OCI-LY7 (cell line): Measurements from ENCODE around the gene STARD3. TPM values are rescaled to one million over a fixed set of nuclear protein-coding genes. Genes with fewer than 3 reads are reported as not detected.

Experiments used
- BruUV-seq: library from RNA; stranded (reverse); fragments of 400-500 nt; replicated peaks from 2 replicates; lab custom pipeline; 2021; lab: Mats Ljungman, UMichigan
- CTCF ChIA-PET: fragments of 300-600 bp; sonication (Branson Sonifier 250); formaldehyde crosslinking; loops from one replicate; lab custom pipeline; 2022; ENCODE audit warnings: antibody characterized with exemption; ENCODE audit not compliant: unreplicated experiment; lab: Charles Lee
- POLR2A ChIA-PET: fragments of 300-600 bp; sonication (Branson Sonifier 250); formaldehyde crosslinking; loops from one replicate; lab custom pipeline; 2022; ENCODE audit warnings: antibody characterized with exemption; lab: Charles Lee
- DNase-seq: peaks from one replicate; pipeline ENCODE4 v3.0.0-alpha.2; 2015; ENCODE audit warnings: low spot score
- H2AFZ ChIP-seq: fragments of 200-600 bp; sonication (generic), shearing (Covaris generic); 2 replicates; pipeline ENCODE4 v1.6.1; 2014; ENCODE audit warnings: mild to moderate bottlenecking, antibody characterized with exemption, low read length, moderate library complexity
- H3K27ac ChIP-seq: fragments of 200-600 bp; sonication (generic); 2 replicates; pipeline ENCODE4 v1.5.1; 2014; ENCODE audit warnings: mixed run types, low read depth, mild to moderate bottlenecking, moderate library complexity, low read length, inconsistent platforms; ENCODE audit not compliant: poor library complexity, severe bottlenecking
- H3K36me3 ChIP-seq: fragments of 200-600 bp; sonication (generic); 2 replicates; pipeline ENCODE4 v1.6.1; 2014; ENCODE audit warnings: mild to moderate bottlenecking, antibody characterized with exemption, low read length, moderate library complexity, mixed read lengths; ENCODE audit not compliant: insufficient read depth
- H3K4me1 ChIP-seq: fragments of 200-600 bp; sonication (generic); 2 replicates; pipeline ENCODE4 v1.5.1; 2014; ENCODE audit warnings: mild to moderate bottlenecking, low read length; ENCODE audit not compliant: insufficient read depth, poor library complexity, severe bottlenecking
- H3K4me2 ChIP-seq: fragments of 200-600 bp; sonication (generic); 2 replicates; pipeline ENCODE4 v1.6.1; 2014; ENCODE audit warnings: mild to moderate bottlenecking, low read length
- H3K4me3 ChIP-seq: fragments of 200-600 bp; sonication (generic); 2 replicates; pipeline ENCODE4 v1.5.1; 2014; ENCODE audit warnings: mild to moderate bottlenecking, low read depth, low read length; ENCODE audit not compliant: poor library complexity, severe bottlenecking
- H3K79me2 ChIP-seq: fragments of 200-600 bp; sonication (generic); 2 replicates; pipeline ENCODE4 v1.6.1; 2016; ENCODE audit warnings: low read depth, mild to moderate bottlenecking, low read length, moderate library complexity, mixed read lengths; ENCODE audit not compliant: insufficient read depth
- H3K9me2 ChIP-seq: fragments of 200-600 bp; sonication (generic); 2 replicates; pipeline ENCODE4 v1.6.1; 2016; ENCODE audit warnings: mild to moderate bottlenecking, low read length, mixed read lengths; ENCODE audit not compliant: insufficient read depth
- H3K9me3 ChIP-seq: fragments of 200-600 bp; sonication (generic); 2 replicates; pipeline ENCODE4 v1.6.1; 2014; ENCODE audit warnings: mild to moderate bottlenecking, mixed run types, low read length, mixed read lengths
- H4K20me1 ChIP-seq: fragments of 200-600 bp; sonication (generic); 2 replicates; pipeline ENCODE4 v1.6.1; 2014; ENCODE audit warnings: mild to moderate bottlenecking, antibody characterized with exemption, low read length, moderate library complexity, mixed read lengths; ENCODE audit not compliant: insufficient read depth
- EZH2phosphoT487 ChIP-seq: fragments of 200-600 bp; sonication (generic); IDR thresholded peaks from 2 replicates; pipeline ENCODE4 v1.6.1; 2018; ENCODE audit warnings: low read depth, borderline replicate concordance, mild to moderate bottlenecking, mixed run types, antibody characterized with exemption, low read length, moderate library complexity, mixed read lengths
- intact Hi-C: fragments of 100-400 bp; cut with micrococcal nuclease; formaldehyde crosslinking; loops from one replicate; pipeline ENCODE4 v1.10.0; 2022; ENCODE audit not compliant: unreplicated experiment
- total RNA-seq, 2 experiments: library from RNA; depleted of rRNA in 1 of 2; stranded (reverse); fragments of >200 nt in 1 of 2; shearing (Covaris generic) in 1 of 2; gene quantifications; 2 replicates each; pipeline ENCODE4 v1.2.3, GENCODE V29; 2014 to 2022
- TF ChIP-seq, protein P1 (sequence below): fragments of 200-600 bp; sonication (generic); conservative IDR thresholded peaks from 2 replicates; pipeline ENCODE4 v1.5.1; 2014; ENCODE audit warnings: mild to moderate bottlenecking, antibody characterized with exemption, low read length, moderate library complexity, mixed read lengths

The STARD3 gene
- total RNA-seq, 2 experiments from 2014 or later: 36.5 to 54.2 TPM

DNA sequence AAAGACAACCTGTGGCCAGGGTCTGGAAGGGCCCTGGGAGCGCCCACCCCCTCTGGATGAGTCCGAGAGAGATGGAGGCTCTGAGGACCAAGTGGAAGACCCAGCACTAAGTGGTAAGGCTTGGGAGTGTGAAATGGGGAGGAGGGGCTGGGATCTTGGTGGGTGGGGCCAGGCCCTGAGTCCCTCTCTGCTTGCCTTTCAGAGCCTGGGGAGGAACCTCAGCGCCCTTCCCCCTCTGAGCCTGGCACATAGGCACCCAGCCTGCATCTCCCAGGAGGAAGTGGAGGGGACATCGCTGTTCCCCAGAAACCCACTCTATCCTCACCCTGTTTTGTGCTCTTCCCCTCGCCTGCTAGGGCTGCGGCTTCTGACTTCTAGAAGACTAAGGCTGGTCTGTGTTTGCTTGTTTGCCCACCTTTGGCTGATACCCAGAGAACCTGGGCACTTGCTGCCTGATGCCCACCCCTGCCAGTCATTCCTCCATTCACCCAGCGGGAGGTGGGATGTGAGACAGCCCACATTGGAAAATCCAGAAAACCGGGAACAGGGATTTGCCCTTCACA lies 1.2 kb upstream of the STARD3 start:
- no peak overlapping the region for H3K27ac ChIP-seq
- intact Hi-C loops: no loop called here
- H3K4me3 ChIP-seq: no peak overlapping the region
- no peaks in the 10 kb centered on the region for H3K36me3 ChIP-seq
- peak overlapping the region; percentile 95 for H3K4me2 ChIP-seq
- ChIA-PET POLR2A (no interaction called here), CTCF (no interaction called here)
- H3K9me2 ChIP-seq: no peaks in the 10 kb centered on the region
- no TSS peak for BruUV-seq
- peaks cover 20% of the 10 kb centered on the region for H3K79me2 ChIP-seq
- no peak for DNase-seq
- peaks cover 8% of the 10 kb centered on the region; the same call in 1 of the 2 replicates for H4K20me1 ChIP-seq
- TF ChIP-seq, protein P1, sequence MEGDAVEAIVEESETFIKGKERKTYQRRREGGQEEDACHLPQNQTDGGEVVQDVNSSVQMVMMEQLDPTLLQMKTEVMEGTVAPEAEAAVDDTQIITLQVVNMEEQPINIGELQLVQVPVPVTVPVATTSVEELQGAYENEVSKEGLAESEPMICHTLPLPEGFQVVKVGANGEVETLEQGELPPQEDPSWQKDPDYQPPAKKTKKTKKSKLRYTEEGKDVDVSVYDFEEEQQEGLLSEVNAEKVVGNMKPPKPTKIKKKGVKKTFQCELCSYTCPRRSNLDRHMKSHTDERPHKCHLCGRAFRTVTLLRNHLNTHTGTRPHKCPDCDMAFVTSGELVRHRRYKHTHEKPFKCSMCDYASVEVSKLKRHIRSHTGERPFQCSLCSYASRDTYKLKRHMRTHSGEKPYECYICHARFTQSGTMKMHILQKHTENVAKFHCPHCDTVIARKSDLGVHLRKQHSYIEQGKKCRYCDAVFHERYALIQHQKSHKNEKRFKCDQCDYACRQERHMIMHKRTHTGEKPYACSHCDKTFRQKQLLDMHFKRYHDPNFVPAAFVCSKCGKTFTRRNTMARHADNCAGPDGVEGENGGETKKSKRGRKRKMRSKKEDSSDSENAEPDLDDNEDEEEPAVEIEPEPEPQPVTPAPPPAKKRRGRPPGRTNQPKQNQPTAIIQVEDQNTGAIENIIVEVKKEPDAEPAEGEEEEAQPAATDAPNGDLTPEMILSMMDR: no peak
- TF ChIP-seq EZH2phosphoT487: no peak
- H2AFZ ChIP-seq: no peak overlapping the region
- H3K4me1 ChIP-seq: peaks cover 36% of the 10 kb centered on the region
- H3K9me3 ChIP-seq: no peaks in the 10 kb centered on the region

DNA sequence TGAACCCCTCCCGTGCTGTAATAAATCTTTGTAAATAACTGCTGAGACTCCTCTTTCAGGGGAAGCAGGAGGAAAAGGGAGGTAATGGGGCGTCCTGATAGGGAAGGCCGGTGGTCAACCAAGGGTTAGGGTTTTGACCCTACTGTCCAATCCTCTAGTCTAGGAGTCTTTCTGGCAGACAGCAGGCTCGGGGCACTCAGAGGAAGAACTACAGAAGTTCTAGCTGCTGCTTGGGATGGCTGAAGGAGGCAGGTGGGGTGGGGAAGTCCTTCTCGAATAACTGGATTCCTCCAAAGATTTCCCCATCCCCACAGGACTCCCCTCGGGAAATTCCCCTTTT lies 387 bp upstream of the STARD3 start:
- no peak for DNase-seq
- ChIA-PET CTCF (no interaction called here), POLR2A (no interaction called here)
- peak overlapping the region; percentile 77 for H3K4me3 ChIP-seq
- intact Hi-C loops: no loop called here
- peak overlapping the region; percentile 29; the same call in 1 of the 2 replicates for H2AFZ ChIP-seq
- peaks cover 38% of the 10 kb centered on the region for H3K4me1 ChIP-seq
- TF ChIP-seq, protein P1: no peak
- no peak for TF ChIP-seq EZH2phosphoT487
- peak overlapping the region; percentile 53 for H3K27ac ChIP-seq
- H4K20me1 ChIP-seq: peaks cover 8% of the 10 kb centered on the region; the same call in 1 of the 2 replicates
- no peaks in the 10 kb centered on the region for H3K9me3 ChIP-seq
- BruUV-seq: TSS peak; percentile 86
- H3K4me2 ChIP-seq: peak overlapping the region; percentile 95
- H3K36me3 ChIP-seq: no peaks in the 10 kb centered on the region
- no peaks in the 10 kb centered on the region for H3K9me2 ChIP-seq
- peaks cover 20% of the 10 kb centered on the region for H3K79me2 ChIP-seq

DNA sequence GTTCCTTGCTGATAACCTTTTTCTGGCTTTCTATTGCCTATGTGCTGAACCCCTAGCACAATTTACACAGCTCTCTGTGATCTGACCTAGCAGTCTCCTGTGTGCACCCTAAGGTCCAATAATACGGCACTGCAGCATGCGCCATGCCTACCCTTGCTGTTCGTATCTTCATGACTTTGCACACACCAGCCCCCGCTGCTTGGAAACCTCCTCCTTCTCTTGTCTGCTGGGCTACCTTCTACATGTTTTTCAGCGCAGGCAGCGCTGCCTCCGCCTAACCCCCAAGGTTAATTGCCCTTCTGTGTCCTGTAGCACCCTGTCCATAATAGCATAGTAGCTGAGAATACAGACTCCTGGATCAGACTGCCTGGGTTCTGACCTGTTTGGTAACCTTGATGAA lies 1.4 kb downstream of the STARD3 start:
- Histone ChIP-seq H3K4me2 (peak overlapping the region; percentile 95), H3K4me1 (peaks cover 31% of the 10 kb centered on the region), H3K9me2 (no peaks in the 10 kb centered on the region), H3K36me3 (no peaks in the 10 kb centered on the region), H3K27ac (peak overlapping the region; percentile 53), H4K20me1 (peaks cover 8% of the 10 kb centered on the region; the same call in 1 of the 2 replicates), H3K79me2 (peaks cover 20% of the 10 kb centered on the region), H3K9me3 (no peaks in the 10 kb centered on the region), H2AFZ (no peak overlapping the region), H3K4me3 (peak overlapping the region; percentile 77)
- BruUV-seq: no TSS peak
- CTCF ChIA-PET: interaction anchor here (0.5 to 1.3 kb wide), 2 partner anchors 16 to 92 kb away, joined by 5 to 10 read pairs; no protein-coding TSS in a partner anchor
- intact Hi-C loops: no loop called here
- POLR2A ChIA-PET: interaction anchor here (0.8 to 1.3 kb wide), 3 partner anchors 10 to 92 kb away, joined by 3 to 6 read pairs (median 4); partner anchors contain the start of gene PGAP3
- DNase-seq: no peak
- TF ChIP-seq EZH2phosphoT487: no peak
- TF ChIP-seq, protein P1: no peak
